Hypothalamus (tissue), 51 donors: Measurements from ENCODE around the gene MAGED4B.
"Not testable (repeated sequence)": the region's sequence is repeated elsewhere in the genome, so short reads cannot be mapped to it uniquely, and the experiment has no call there.

Experiments
- DNase-seq, 51 donors: peaks; one replicate each; lab custom pipeline; 2025; lab: John Stamatoyannopoulos, UW

The MAGED4B gene, protein sequence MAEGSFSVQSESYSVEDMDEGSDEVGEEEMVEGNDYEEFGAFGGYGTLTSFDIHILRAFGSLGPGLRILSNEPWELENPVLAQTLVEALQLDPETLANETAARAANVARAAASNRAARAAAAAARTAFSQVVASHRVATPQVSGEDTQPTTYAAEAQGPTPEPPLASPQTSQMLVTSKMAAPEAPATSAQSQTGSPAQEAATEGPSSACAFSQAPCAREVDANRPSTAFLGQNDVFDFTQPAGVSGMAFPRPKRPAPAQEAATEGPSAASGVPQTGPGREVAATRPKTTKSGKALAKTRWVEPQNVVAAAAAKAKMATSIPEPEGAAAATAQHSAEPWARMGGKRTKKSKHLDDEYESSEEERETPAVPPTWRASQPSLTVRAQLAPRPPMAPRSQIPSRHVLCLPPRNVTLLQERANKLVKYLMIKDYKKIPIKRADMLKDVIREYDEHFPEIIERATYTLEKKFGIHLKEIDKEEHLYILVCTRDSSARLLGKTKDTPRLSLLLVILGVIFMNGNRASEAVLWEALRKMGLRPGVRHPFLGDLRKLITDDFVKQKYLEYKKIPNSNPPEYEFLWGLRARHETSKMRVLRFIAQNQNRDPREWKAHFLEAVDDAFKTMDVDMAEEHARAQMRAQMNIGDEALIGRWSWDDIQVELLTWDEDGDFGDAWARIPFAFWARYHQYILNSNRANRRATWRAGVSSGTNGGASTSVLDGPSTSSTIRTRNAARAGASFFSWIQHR

DNA sequence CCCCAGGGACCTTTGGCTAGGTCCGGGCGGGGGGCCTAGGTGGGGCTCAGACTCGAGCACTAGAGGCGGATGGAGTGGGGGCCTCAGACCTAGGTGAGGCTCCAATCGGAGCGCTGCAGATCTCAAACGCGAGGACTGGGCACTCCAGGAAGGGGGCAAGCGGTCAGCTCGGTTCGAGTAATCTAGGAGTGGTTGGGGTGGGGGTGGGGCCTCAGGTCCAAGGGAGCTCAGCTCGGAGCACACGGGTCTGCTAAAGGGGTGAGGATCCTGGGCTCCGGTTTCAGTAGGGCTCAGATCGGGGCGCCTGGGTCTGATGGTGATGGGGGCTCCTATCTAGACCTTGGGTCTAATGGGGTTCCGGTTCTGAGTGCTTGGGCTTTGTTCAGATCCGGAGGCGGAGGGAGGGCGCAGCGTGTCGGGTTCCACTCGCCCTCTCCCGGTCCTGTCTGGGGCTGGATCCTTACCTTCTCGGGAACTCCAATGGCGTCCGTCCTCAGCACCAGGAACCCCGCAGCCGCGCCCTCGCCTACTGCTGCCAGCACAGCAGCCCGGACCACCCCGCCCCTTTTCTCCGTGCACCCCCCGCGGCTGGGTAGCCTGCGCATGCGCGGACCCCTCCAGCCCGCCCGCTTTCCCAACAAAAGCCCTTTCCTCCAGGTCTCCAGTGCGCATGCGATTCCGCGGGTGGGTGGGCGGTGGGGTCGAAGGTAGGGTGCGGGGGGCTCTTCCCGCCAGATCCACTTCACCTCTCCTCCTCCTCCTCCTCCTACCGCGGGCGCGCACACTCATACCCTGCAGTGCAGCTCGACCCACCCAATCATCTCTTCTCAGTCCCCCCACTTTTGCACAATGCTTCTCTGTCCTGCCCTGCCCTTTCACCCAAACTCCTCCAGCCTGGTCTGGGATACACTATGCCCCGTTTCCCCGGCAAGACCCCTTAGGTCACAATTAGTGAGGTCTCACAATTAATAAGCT, at the start of gene MAGED4B:
Gene MAGED4B (minus strand): TSS at position 518 of the 975 bp plus-strand sequence. CDS start 1,011 bp downstream, outside the sequence.
- DNase-seq, result not testable (repeated sequence)

DNA sequence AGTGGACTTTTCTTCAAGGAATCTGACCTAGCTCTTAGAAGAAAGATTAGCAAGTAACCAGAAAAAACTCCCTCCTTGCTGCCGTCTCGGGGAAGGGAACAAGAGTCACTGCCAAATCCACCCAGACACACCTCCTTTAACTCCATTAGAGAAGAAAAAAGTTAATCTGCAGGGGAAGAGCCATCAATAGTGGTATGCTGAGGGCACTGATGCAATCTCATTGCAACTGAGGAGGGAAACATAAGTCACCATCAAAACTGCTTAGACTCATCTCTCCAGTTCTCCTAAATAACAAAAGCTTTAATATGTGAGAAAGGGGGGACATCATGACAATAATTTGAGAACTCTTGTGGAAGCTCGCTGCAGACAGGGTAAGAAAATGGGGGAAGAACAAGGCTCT, 49.3 kb upstream of the MAGED4B start:
- no peak for DNase-seq

DNA sequence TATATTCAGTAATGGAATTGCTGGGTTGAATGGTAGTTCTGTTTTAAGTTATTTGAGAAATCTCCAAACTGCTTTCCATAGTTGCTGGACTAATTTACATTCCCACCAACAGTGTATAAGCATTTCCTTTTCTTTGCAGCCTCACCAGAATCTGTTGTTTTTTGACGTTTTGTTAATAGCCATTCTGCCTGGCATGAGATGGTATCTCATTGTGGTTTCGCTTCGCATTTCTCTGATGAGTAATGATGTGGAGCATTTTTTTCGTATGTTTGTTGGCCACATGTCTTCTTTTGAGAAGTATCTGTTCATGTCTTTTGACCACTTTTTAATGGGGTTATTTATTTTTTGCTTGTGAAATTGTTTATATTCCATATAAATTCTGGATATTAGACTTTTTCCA, 13.6 kb upstream of the MAGED4B start:
- no peak for DNase-seq

DNA sequence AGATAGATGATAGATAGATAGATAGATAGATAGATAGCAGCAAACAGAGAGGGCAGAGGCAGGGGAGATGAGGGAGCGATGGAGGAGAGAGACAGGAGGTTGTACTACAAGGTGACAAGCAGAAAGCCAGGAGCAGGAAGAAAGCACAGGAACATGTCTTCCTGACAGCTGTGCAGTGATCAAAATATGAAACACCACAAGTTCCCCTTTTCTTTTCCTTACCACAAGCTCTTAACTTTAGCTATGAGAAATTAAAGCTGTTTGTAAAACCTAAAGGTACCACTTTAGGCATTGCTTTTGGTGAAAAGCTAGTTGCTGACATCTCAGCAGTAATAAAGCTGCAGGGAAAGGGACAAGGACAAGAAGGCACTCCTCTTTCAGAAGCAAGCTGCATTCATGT, 9.1 kb upstream of the MAGED4B start:
- no peak for DNase-seq

DNA sequence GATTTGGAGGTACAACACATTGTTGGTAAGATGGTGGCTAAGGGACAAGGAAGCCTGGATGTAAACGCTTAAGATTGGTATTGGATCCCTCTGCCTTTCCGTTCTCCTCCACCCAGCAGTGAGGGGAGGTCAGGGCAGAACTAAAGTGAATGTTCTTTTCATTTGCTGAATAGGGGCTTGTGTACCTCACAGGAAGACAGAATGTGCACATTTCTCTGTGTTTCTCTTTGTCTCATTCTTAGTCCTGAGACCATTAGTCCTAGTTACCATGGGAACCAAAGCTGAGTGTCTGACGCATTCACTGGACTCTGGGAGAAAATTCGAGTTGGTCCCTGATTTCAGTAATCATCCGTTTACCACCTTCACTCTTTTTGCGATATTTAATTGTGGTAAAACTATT, 26.7 kb downstream of the MAGED4B start:
- not testable (repeated sequence) for DNase-seq

DNA sequence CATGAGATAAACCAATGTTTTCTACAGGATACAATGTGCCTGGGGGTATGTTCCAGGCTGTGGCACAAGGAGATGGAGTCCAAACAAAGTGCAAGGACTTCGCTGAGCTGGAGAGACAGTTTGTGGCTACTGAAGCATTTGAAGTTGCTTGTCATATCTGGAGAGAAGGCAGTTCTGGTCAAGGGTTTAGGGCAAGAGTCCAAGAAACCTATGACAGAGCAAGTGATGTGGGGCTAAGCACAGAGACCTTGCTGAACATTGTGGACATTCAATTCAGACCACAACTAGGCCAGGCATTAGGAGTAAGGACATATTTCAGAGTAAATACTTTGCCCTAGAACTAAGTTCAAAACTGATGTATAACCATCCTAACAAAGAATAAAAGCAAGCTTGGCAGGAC, 34.8 kb downstream of the MAGED4B start:
- DNase-seq, result no peak

DNA sequence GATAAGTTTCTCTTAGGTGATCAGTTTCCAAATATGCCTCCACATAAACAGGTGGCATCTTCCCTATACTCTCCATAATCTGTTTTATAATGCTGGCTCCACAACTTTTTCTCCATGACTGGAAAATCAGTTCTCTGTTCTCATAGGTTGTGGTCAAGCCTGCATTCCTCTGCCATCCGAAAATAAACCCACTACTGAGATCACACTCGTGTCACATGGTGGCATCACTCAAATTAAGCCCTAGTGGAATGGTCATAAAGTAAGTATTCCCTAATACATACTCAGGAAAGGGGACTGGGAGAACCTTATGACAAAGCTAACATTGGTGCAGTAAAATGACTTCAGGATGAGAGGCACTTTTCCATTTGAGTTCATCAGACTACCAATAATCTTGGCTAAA, 37.6 kb downstream of the MAGED4B start:
- no peak for DNase-seq

DNA sequence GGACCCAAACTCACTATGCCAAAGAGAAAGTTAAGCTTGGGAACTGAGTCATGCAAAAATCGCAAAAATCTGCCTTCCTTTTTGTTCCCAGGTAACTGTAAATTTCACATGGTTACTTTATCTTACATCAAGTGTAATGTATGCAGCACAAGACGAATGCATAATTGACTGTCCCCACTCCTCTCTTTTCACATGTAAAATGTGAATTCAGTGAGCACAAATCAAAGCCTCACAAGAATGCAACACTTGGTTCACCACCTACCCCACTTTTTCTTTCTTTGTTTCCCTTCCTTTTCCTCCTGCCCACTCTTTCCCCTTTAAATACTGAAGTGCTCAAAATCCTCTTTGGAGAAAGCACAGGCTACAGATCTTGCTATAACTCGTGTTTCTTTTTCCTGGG, 53.2 kb downstream of the MAGED4B start:
- DNase-seq, result no peak
